ENCODE measurements around the gene EVI5L. TPM values are rescaled to one million over a fixed set of nuclear protein-coding genes. Genes with fewer than 3 reads are reported as not detected.
"Not testable (repeated sequence)": the region's sequence is repeated elsewhere in the genome, so short reads cannot be mapped to it uniquely, and the experiment has no call there.

The EVI5L gene
- total RNA-seq, 2 experiments from 2014 or later: 5.2 to 6.0 TPM

GRCh38 chr19:7811989-7812388, 18.0 kb upstream of the EVI5L start:
- no peak overlapping the region for H3K27ac ChIP-seq (ENCODE audit: low read depth in 1 of 2, low read length in 2 of 2)
- no peak overlapping the region for H3K4me3 ChIP-seq (ENCODE audit: low read length)
- Mint-ChIP-seq H3K27ac (no peak overlapping the region), H3K4me3 (no peak overlapping the region), H3K4me1 (ENCODE audit: low read depth) (peaks cover 17% of the 10 kb centered on the region), H3K36me3 (ENCODE audit: low read depth) (peaks cover 14% of the 10 kb centered on the region), H3K9me3 (peaks cover 12% of the 10 kb centered on the region), H3K27me3 (peaks cover 9% of the 10 kb centered on the region)
- ATAC-seq (ENCODE audit: poor library complexity): no peak
- ChIA-PET CTCF (no interaction called here), POLR2A (no interaction called here)
- intact Hi-C loops (cut with DNase I, micrococcal nuclease): no loop called here
- no peak for TF ChIP-seq CTCF (IDR thresholded peaks at IDR 0.05)
- H3K4me1 ChIP-seq (ENCODE audit: insufficient read depth, low read length): peaks cover 30% of the 10 kb centered on the region
- peaks cover 15 to 27% of the 10 kb centered on the region in 2 experiments for H3K9me3 ChIP-seq (ENCODE audit: control insufficient read depth in 1 of 2, insufficient read depth in 1 of 2, low read length in 2 of 2)
- peaks cover 0 to 3% of the 10 kb centered on the region in 2 experiments for H3K27me3 ChIP-seq (ENCODE audit: control insufficient read depth in 1 of 2, insufficient read depth in 2 of 2, low read length in 2 of 2)
- no peak for DNase-seq
- no peaks in the 10 kb centered on the region for H3K36me3 ChIP-seq (ENCODE audit: insufficient read depth, low read length)

- CTCF ChIA-PET: no interaction called here
- Histone ChIP-seq H3K4me3 (ENCODE audit: low read length) (no peak overlapping the region), H3K36me3 (ENCODE audit: insufficient read depth, low read length) (no peaks in the 10 kb centered on the region), H3K9me3 (ENCODE audit: control insufficient read depth in 1 of 2, insufficient read depth in 1 of 2, low read length in 2 of 2) (peaks cover 22 to 25% of the 10 kb centered on the region in 2 experiments), H3K4me1 (ENCODE audit: insufficient read depth, low read length) (peaks cover 16% of the 10 kb centered on the region), H3K27ac (ENCODE audit: low read depth in 1 of 2, low read length in 2 of 2) (no peak overlapping the region), H3K27me3 (ENCODE audit: control insufficient read depth in 1 of 2, insufficient read depth in 2 of 2, low read length in 2 of 2) (peaks cover 0 to 3% of the 10 kb centered on the region in 2 experiments)
- POLR2A ChIA-PET: no interaction called here
- peak in 5 of 14 experiments; percentile 18 to 46 (median 32) for DNase-seq
- Mint-ChIP-seq H3K4me3 (peak overlapping the region; percentile 81), H3K36me3 (ENCODE audit: low read depth) (peaks cover 14% of the 10 kb centered on the region), H3K27ac (peak overlapping the region; percentile 55), H3K9me3 (peaks cover 14% of the 10 kb centered on the region), H3K4me1 (ENCODE audit: low read depth) (peaks cover 13% of the 10 kb centered on the region), H3K27me3 (peaks cover 11% of the 10 kb centered on the region)
- intact Hi-C loops (cut with DNase I, micrococcal nuclease): no loop called here
- no peak for TF ChIP-seq CTCF (IDR thresholded peaks at IDR 0.05)
- peak; percentile 59 for ATAC-seq (ENCODE audit: poor library complexity)
Measured at GRCh38 chr19:7815325-7815724, 14.7 kb upstream of the EVI5L start.

GRCh38 chr19:7816040-7816439, 14.0 kb upstream of the EVI5L start:
- H3K4me1 ChIP-seq (ENCODE audit: insufficient read depth, low read length): peaks cover 16% of the 10 kb centered on the region
- CTCF ChIA-PET; DNase-seq; H3K4me3 ChIP-seq (ENCODE audit: low read length); ATAC-seq (ENCODE audit: poor library complexity); H3K4me3 Mint-ChIP-seq; POLR2A ChIA-PET; H3K9me3 Mint-ChIP-seq; H3K27ac ChIP-seq (ENCODE audit: low read depth in 1 of 2, low read length in 2 of 2); intact Hi-C loops (cut with DNase I, micrococcal nuclease); H3K27me3 ChIP-seq (ENCODE audit: control insufficient read depth in 1 of 2, insufficient read depth in 2 of 2, low read length in 2 of 2); H3K36me3 ChIP-seq (ENCODE audit: insufficient read depth, low read length): not testable (repeated sequence)
- peaks cover 18 to 21% of the 10 kb centered on the region in 2 experiments for H3K9me3 ChIP-seq (ENCODE audit: control insufficient read depth in 1 of 2, insufficient read depth in 1 of 2, low read length in 2 of 2)
- peaks cover 10% of the 10 kb centered on the region for H3K36me3 Mint-ChIP-seq (ENCODE audit: low read depth)
- H3K27me3 Mint-ChIP-seq: peaks cover 13% of the 10 kb centered on the region
- H3K27ac Mint-ChIP-seq: peak overlapping the region; percentile 55
- H3K4me1 Mint-ChIP-seq (ENCODE audit: low read depth): peaks cover 17% of the 10 kb centered on the region

GRCh38 chr19:7817801-7818200, 12.2 kb upstream of the EVI5L start:
- CTCF ChIA-PET: no interaction called here
- ATAC-seq (ENCODE audit: poor library complexity): no peak
- H3K27me3 Mint-ChIP-seq: peaks cover 12% of the 10 kb centered on the region
- peaks cover 16% of the 10 kb centered on the region for H3K4me1 ChIP-seq (ENCODE audit: insufficient read depth, low read length)
- H3K9me3 ChIP-seq (ENCODE audit: control insufficient read depth in 1 of 2, insufficient read depth in 1 of 2, low read length in 2 of 2): peaks cover 6 to 7% of the 10 kb centered on the region in 2 experiments
- H3K27me3 ChIP-seq (ENCODE audit: control insufficient read depth in 1 of 2, insufficient read depth in 2 of 2, low read length in 2 of 2): no peaks in the 10 kb centered on the region
- POLR2A ChIA-PET: no interaction called here
- H3K4me3 ChIP-seq (ENCODE audit: low read length): no peak overlapping the region
- H3K4me1 Mint-ChIP-seq (ENCODE audit: low read depth): peaks cover 17% of the 10 kb centered on the region
- TF ChIP-seq CTCF (IDR thresholded peaks at IDR 0.05): no peak
- DNase-seq: no peak
- peaks cover 4% of the 10 kb centered on the region for H3K36me3 Mint-ChIP-seq (ENCODE audit: low read depth)
- no peak overlapping the region for H3K27ac ChIP-seq (ENCODE audit: low read depth in 1 of 2, low read length in 2 of 2)
- intact Hi-C loops (cut with DNase I, micrococcal nuclease): no loop called here
- no peaks in the 10 kb centered on the region for H3K36me3 ChIP-seq (ENCODE audit: insufficient read depth, low read length)
- no peak overlapping the region for H3K4me3 Mint-ChIP-seq
- H3K9me3 Mint-ChIP-seq: peaks cover 3% of the 10 kb centered on the region
- no peak overlapping the region for H3K27ac Mint-ChIP-seq
